ELR (cell line): ENCODE data around the gene MPC2.
A peak's percentile ranks its signal among the peaks of the same experiment; 100 is the strongest.

ENCODE experiments used
- DNase-seq: peaks from one replicate; pipeline ENCODE4 v3.0.0-alpha.2; 2015; ENCODE audit warnings: low read depth

The MPC2 gene

DNA sequence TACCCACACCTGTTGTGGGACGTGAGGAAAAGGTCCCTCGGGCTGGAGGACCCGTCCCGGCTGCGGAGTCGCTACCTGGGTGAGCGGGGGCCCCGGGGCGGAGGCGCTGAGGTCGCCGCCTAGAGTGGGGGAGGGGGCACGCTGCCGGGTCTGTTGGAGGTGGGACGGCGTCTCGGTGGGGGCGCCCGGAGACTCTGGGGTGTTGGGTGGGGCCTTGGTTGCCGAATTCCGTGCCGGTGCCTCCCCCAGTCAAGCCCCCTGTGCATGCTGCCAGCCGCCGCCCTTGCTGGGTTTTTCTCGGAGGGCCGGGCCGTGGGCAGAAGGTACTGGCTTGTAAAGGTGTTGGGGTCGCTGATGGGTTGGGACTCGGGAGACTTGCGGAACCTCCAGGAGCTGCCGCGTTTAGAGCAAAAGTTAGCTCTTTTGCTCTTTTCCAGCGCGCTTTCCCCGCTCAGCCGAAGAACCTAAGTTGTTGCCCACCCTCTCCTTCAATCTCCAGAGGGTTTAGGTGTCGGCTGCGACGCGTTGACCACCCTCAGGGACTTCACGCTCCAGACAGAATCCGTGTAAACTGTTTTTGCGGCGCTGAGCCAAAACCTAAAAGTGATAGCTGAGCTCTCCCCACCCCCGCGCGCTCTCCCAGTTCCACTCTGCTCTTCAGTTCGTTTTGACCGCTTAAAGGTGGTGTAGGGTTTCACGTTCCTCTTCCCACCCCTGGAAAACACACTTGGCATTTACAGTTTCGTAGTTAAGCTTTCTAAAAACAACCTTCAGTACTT lies at the start of gene MPC2:
Gene MPC2, minus strand, starts transcription at position 143 of the 779 bp plus-strand sequence. CDS start 1,231 bp downstream, outside the sequence.
- DNase-seq, result peak; percentile 75

DNA sequence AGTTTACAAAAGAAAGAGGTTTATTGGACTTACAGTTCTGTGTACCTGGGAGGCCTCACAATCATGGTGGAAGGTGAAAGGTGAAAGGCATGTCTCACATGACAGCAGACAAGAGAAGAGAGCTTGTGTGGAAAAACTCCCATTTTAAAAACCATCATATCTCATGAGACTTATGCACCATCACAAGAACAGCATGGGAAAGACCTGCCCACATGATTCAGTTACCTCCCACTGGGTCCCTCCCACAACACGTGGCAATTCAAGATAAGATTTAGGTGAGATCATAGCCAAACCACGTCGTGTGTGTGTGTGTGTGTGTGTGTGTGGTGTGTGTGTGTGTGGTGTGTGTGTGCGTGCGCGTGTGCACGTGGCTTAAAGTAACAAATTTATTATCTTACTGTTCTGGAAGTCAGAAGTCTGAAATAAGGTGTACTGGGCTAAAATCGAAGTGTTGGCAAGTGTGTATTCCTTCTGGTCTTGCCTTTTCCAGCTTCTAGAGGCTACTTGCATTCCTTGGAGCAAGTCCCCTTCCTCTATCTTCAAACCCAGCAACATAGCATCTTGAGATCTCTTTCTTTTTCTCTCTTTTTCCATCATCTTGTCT lies 48.1 kb upstream of the MPC2 start:
- no peak for DNase-seq

DNA sequence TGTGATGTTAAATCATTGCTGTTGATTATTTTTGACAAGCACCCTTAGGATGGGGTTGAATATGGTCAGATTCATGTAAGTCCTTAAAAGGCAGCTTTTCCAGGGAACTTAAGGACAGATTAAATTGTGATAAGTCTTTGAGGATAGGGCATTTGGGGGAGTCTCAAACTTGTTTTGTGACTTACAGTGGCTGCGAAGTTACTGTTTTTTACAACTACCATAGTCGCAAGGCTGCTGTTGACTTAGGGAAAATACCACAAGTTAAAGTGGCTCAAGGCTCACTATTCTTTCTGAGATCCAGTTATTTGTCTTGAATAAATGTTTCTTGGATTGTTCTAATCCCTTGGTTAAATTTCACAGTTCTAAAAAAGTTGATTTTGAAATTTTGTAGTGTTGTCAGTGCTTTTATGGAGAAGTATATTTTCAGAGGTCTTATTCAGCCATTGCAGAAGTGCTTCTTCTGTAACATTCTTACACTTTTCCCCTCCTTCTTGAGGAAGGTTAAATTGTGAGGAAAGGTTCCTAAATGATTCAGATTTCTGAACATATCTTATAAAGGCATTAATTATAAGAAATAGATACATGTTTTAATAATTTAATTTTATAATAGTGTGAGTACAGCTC lies 47.0 kb upstream of the MPC2 start:
- no peak for DNase-seq

DNA sequence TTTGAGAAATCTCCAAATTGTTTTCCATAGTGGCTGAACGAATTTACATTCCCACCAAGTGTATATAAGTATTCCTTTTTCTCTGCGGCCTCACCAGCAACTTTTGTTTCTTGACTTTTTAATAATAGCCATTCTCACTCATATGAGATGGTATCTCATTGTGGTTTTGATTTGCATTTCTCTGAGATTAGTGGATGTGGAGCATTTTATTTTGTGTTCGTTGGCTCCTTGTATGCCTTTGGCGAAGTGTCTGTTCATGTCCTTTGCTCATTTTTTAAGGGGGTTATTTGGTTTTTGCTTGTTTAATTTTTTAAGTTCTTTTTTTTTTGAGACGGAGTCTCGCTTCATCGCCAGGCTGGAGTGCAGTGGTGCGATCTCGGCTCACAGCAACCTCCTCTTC lies 45.1 kb upstream of the MPC2 start:
- DNase-seq, result peak; percentile 4

DNA sequence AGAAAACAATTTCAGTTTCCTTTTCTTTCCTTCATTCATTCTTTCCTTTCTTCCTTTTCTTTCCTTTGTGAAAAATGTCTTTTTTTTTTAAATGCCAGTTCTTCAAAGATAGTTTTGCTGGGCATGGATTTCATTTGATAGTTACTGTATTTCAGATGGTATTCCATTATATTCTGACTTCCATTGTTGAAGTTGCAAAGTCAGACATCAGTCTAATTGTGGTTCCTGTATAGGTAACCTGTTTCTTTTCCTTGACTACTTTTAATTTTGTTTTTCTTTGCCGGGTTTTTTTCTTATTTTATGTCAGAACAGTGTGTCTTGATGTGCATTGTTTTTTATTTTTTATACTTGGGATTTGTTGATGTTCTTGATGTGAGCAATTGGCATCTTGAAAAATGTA lies 40.4 kb upstream of the MPC2 start:
- no peak for DNase-seq

DNA sequence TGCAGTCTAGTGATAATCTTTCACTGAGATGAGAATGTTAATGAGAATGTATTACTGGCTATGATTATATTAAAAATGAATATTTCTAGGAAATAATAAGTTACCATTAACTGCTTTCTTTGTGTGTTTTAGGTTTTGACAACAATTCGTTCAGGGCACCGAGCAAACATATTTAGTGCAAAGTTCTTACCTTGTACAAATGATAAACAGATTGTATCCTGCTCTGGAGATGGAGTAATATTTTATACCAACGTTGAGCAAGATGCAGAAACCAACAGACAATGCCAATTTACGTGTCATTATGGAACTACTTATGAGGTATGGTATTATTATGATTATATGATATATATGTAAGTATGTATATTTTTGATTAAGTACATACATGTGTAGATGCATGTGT lies 37.8 kb upstream of the MPC2 start:
- no peak for DNase-seq

DNA sequence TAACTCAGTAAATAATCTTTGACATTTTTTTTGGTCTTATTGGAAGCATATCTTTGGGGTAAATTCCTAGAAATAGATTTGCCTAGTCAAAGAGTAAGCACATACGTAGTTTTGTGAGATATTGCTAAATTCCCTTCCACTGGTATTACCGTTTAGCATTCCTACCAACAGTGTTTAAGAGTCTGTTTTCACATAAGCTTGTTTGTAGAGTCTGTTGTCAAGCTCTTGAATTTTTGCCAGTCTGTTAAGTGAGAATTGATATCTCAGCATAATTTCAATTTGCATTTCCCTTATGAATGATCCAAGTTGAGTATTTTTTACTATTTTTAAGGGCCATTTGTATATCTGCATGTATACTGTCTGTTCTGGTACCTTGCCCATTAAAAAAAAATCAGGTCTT lies 37.0 kb upstream of the MPC2 start:
- no peak for DNase-seq

DNA sequence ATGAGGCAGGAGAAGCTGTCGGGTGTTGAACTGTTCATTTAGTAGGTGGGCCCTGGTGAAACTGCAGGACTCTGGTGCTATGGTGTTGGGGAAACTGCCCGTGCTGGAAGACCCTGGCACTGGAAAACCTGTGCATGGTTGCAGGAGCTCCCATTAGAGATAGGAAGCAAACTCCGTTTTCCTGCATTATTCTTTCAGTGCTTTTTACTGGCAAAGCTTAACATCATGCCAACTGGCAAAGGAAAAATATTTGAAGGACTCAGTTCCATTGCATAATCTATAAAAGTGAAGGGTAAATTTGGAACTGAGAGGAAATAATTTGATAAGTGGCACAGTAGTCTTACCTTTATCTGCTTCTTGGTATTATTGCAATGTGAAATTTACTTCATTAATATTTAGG lies 31.7 kb upstream of the MPC2 start:
- DNase-seq, result no peak

DNA sequence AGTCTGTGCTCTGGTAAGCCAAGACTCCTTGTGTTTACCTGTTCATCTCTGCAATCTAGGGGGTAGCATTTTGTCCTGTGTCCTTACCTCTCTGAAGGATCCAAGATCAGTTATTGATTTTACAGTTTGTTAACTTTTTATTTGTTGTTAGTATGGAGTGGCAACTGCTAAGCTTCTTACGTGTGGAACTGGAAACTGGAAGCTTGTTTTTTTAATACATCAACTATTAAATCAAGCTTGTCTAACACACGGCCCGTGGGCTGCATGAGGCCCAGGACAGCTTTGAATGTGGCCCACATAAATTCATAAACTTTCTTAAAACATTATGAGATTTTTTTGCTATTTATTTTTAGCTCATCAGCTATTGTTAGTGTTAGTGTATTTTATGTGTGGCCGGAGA lies 29.2 kb upstream of the MPC2 start:
- DNase-seq, result no peak

DNA sequence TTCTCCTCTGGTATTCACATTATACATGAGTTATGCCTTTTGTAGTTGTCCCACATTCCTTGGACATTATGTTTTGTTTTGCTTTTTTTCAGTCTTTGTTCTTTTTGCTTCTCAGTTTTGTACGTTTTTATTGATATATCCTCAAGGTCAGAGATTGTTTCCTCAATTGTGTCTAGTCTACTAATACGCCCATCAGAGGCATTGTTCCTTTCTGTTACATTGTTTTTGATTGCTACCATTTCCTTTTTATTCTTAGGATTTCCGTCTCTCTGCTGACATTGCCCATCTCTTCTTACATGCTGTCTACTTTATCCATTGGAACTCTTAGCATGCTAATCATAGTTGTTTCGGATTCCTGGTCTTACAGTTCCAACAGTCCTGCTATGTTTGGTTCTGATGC lies 27.8 kb upstream of the MPC2 start:
- DNase-seq, result no peak

DNA sequence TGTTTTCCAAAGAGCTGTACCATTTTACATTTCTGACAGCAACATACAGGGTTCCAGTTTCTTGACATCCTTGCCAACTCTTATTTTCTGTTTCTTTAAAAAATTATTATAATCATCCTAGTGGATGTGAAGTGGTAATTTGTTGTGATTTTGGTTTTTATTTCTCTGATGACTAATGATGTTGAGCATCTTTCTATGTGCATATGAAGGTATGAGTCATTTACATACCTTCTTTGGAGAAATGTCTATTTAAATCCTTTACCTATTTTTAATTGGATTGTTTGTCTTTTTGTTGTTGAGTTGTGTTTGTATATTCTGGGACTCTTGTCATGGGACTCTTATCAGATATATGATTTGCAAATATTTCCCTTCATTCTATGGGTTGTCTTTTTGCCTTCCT lies 20.8 kb upstream of the MPC2 start:
- DNase-seq, result peak; percentile 70

DNA sequence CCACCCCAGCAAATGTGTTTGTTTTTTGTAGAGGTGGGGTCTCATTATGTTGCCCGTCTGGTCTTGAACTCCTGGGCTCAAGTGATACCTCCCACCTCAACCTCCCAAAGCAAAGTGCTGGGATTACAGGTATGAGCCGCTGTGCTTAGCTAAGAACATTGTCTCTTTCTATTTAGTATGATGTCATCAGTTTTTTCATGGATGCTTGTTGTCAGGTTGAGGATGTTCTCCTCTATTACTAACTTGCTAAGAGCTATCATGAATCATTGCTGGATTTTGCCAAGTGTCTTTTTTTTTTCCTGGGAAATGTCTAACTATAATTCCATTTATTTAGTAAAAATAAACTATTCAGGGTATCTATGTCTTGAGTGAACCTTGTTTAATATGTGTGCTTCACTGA lies 19.0 kb upstream of the MPC2 start:
- peak; percentile 51 for DNase-seq

DNA sequence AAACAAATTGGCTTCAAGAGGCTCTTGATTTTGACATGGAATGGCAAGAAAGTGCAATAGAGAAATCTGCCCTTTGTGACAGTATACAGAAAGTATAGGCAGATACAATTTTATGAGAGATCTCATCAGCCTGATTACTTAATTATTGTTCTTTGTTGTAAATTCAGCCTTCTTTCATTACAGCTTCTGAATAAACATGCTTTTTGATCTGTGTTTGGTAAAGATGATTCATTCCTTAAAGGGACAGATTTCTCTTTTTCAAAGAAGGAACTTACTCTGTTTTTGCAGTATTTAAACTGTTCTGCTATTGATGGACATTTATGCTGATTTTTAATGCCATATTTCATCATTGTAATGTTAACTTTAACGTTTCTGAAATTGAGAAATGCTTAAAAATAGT lies 13.7 kb upstream of the MPC2 start:
- no peak for DNase-seq

DNA sequence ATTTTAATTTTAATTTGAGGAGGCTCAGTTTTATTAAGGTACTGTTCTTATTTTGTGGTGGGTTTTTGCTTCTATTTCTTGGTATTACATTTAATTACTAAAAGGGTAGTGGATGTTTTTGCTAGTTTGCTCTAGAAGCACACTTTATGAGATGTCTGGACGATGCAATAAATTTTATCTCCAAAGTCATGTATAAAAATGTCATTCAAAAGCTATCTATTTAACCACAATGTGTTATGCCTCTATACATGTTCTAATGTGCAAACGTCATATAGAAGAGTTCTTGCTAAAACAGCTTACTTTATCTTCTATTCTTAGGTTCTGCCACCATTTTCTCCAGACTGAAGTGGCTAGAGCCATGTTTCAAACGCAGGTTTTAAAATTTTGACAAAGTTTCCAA lies 12.9 kb upstream of the MPC2 start:
- no peak for DNase-seq

DNA sequence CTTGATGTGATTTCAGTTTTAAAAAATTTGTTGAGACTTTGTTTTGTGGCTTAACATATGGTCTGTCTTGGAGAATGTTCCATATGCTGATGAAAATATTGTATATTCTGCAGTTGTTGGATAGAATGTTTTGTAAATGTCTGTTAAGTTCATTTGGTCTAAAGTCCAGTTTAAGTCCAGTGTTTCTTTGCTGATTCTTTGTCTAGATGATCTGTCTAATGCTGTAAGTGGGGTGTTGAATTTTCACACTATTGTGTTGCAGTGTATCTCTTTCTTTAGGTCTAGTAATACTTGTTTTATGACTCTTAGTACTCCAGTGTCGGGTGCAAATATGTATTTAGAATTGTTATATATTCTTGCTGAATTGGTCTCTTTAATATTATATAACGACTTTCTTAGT lies 10.9 kb upstream of the MPC2 start:
- DNase-seq, result no peak

DNA sequence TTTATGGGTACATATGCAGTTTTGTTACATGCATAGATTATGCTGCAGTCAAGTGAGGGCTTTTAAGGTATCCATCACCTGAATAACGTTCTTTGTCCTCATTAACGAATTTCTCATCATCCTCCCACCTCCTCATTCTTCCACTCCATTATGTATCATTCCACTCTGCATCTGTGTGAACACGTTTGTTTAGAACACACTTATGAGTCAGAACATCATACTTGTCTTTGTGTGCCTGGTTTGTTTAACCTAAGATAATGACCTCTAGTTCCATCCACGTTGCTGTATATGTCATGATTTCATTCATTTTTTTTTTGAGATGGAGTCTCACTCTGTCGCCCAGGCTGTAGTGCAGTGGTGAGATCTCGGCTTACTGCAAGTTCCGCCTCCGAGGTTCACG lies 6.7 kb upstream of the MPC2 start:
- peak; percentile 20 for DNase-seq

DNA sequence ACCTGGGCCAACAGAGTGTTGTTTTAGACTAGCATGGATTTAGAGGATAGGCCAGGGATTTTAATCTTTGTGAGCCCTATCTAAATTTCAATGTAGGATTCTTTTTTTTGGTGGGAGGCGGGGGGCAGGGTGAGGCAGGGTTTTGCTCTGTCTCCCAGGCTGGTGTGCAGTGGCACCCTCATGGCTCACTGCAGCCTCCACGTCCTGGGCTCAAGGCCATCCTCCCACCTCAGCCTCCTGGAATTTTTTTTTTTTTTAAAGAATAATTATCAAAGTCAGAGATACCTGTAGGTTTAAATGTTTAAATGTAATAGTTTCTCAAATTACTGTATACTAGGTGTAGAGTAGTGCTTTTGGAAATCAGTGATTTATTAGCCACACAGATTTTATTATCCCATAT lies 3.4 kb upstream of the MPC2 start:
- DNase-seq, result no peak

DNA sequence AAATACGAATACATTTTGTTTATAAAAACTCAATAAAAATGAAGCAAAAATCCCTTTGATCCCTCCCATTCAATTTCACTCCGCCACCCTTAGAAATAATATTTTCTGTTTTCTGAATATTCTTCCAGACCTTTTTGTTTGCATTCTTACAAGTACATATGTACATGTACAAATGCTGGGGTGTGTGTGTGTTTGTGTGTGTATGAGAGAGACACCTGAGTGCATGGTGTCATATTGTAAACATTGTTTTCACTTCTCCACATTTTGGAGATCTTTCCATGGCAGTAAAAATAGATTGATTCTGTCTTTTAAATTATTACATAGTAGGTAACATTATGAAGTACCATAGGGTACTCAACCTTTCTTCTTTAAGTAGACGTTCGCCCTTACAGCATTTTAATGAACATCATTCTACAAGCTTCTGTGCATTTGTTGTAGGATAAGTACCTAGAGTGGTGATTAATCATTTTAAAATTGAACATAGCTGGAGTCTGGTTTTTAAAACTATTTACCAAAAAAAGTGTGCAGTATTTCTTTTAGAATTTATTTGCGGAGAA lies 1.3 kb upstream of the MPC2 start:
- DNase-seq, result no peak

DNA sequence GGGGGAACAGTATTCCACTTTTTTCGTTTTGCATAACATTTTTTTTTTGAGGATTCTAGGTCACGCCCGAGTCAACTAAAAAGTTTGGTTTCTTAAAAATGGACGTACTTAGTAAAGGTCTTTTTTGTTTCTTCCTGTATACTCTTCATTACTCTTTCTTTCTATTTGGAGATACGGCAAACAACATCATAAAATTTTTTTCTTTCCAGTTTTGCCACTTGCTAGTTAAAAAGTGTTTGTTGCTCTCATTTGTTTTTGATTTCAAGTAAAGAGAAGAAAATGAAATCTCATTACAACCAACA lies 788 bp upstream of the MPC2 start:
- no peak for DNase-seq

DNA sequence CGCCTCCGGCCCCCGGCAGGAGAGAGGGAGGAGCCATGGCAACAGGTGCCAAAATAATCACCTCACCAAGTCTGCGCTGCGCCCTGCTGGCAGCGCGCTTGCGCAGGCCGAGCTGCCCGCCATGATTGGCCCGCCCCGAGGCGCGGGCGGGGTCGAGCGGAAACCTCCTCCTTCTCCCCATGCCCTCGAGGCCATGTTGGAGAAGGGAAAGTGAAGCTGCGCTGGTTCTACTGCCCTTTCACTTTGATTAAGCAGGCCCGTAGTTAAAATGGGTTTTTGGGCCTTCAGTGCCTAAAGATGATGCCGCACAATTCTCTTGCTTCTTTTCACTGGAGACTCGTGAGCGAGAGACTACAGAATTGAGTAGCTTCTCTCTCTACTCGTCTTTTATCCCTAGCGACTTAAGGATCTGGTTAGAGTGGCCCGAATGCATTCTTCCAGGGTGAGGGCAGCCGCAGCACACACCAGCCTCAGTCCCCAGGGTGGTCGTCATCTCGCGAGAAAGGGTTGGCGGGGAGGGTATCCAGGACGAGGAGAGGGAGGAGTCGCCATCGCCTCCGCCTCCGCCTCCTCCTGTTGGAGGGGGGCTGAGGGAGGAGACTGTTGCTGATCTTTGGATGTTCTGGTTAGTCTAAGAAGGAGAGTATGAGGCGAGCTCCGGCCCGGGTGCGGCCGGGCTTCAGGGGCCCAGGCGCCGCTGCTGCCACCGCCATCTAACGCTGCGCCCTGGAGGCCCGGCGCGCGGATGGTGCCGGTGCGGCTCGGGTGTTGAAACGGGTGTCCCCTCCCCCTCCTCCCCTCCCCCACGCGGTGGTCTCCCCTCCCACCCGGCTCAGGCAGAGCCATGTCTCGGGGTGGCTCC lies 573 bp downstream of the MPC2 start, which contains the start of gene DCAF6:
Gene DCAF6, plus strand, starts transcription at position 616 of the 862 bp plus-strand sequence. Its CDS starts 229 bp downstream, at position 845.
- DNase-seq, result peak; percentile 98

DNA sequence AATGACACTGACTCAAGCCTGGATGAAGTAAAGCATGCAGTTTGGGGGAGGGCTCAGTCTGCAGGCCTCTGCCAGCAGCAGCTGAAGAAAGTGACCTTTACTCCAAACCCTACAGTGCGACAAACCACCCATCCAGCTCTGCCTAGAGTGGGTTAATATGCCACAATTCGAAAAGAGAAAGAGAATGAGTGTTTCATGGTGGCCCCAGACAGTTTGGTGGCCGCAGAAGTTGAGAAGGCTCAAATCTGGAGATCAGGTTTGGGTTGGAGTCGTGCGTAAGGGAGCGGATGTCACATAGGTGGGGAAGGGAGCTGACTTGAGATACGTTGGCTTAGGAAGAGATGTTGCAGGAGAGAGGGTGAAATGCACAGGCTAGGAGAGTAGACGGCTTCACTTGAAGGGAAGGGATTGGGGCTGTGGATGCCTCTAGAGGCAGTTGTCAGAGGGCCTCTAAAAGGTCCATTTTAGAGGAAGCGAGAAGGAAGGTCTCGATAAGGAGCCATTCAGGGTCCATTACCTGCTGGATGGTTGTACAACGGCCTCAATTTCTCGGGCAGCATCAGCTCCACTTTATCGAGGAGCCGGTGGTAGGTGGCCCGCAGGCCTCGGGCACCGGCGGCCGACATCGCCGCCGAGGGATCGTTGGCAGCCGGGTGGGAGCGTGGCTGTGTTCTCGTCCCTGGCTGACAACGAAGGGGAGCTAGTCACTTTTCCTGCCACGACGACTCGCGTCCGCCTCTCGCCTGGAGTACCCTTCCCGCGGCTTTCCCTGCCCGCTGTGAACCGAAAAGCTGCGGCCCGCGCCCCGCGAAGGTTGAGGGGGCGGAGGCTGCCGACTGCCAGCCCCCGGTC lies 1.4 kb downstream of the MPC2 start:
- peak; percentile 60 for DNase-seq
